SHP77 treated with DMSO at 0.1 percent for 48 hours (cell line): Measurements from ENCODE around the gene FAM209A.
"Not testable (repeated sequence)": the region's sequence is repeated elsewhere in the genome, so short reads cannot be mapped to it uniquely, and the experiment has no call there.

Experiments used
- DNase-seq: peaks from one replicate; lab custom pipeline; 2025; lab: John Stamatoyannopoulos, UW

The FAM209A gene

DNA sequence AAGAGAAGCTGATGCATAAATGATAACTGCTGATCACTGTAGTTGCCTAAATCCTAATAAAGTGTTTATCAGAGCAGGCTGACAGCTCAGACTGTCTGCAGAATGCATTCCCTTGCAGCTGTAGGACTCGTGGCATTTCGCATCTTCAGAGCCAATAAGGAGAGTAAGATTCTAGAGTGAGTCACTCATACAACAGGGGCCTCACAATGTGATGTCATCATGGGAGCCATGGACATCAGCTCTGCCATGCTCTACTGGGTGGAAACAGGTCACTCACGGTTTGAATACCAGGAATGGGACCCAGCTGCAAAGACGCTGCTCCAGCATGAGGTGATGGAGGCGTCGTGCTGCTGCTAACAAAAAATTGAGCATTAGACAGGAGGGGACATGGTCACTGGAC, 15.9 kb downstream of the FAM209A start:
- no peak for DNase-seq

DNA sequence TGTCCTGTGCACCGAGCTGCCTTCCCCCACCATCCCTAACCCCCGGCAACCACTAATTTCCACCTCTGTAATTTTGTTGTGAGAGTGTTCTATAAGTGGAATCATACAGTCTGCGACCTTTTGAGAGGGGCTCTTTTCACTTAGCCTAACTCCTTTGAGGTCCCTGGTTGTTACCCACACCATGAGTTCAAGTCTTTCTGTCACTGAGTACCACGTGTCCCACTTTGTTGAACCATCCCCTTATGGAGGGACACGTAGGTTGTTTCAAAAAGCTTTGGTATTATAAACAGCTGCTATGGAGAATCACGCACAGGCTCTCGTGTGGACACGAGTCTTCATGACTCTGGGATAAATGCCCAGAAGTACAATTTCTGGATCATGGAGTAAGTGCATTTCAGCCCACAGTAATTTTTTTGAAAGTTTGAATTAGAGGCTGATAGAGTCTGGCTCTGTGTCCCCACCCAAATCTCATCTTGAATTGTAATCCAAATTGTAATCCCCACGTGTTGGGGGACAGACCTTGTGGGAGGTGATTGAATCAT, 18.0 kb downstream of the FAM209A start:
- DNase-seq, result no peak

DNA sequence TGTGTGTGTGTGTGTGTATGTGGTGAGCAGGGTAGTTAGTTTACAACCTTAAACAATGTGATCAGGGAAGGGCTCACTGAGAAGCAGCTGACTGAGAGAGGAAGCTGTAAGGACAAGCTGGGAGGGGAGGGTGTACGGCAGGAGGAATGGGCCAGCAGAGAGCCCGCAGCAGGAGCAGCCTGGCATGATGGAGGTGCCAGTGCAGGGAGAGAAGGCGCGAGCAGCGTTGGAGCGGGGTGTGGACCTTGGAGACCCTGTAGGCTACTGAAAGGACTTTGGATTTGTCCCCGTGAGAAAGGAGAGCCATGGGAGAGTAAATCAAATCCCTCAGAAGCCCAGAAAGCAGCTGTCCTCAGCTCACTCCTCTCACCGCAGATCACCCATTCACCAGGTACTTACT, 27.0 kb downstream of the FAM209A start:
- DNase-seq, result no peak

DNA sequence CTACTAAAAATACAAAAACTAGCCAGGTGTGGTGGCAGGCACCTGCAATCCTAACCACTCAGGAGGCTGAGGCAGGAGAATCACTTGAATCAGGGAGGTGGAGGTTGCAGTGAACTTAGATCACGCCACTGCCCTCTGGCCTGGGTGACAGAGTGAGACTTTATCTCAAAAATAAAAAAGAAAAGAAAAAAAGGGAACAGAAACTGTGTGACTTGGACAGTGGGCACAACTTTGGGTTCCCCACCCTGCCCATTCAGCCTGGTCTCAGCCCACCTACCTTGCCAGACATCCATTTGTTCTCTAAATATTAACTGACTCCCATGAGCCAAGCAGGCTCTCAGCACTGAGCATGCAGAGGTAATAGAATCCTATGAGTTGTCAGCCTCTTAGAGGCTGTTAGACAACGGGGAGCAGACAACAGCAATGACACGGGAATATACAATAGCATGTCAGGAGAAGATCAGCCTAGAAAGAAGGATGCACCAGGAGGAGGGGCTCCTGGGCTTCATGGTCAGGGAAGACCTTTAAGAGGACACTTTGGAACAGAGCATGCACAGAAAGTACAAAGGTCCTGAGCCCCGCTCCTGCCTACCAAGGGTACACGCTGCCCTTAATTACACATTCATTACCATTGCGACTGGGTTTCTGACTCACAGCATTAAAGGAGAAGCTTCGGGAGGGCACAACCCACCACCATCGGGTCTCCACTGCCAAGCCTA, 28.5 kb downstream of the FAM209A start:
- no peak for DNase-seq

DNA sequence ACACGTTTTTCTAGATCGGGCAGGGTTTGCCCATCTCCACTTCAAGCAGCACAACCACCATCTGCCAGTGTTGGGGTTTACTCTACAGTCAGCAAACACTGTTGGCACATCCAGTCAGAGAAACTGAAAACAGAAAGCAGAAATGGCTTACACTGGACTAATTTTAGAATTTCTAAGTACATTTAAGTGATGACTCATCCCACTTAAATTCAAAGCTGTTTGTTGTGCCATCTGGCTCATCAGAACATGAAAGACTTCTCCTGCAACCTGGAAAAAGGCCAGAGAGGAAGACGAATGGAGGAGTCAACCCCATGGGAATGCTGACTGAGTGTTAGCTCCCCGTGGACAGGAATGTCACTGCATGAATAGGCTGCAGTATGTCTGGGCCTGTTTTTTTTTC, 30.3 kb downstream of the FAM209A start:
- peak; percentile 99 for DNase-seq

DNA sequence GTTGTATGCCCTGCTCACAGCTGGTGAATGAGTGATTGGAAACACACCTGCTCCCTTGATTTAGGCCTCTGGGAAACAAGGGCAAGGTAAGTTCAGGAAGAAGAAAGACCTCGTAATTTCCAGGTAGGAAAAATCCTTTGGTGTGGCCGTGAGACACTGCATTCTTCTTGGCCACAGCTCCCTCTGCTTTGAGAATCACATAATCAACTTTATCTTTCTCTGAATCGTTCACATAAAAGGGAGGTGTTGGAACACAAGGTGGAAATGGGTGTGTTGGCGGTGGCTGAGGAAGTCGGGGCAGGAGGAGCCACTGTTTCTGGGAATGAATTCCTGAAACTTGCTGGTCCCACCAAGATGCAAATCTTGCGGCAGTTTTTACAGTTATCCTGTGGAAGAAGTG, 34.4 kb downstream of the FAM209A start:
- no peak for DNase-seq

DNA sequence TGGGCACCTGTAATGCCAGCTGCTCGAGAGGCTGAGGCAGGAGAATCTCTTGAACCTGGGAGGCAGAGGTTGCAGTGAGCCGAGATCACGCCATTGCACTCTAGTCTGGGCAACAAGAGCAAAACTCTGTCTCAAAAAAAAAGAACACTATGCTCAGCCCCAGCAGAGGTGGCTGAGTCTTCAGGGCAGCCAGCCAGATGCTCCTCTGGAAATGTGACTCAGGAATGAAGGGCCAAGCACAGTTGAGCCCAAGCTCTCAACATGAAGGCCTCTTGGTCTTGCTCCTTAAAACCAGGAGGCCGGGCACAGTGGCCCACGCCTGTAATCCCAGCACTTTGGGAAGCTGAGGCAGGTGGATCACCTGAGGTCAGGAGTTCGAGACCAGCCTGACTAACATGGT, 40.0 kb downstream of the FAM209A start:
- DNase-seq, result not testable (repeated sequence)

DNA sequence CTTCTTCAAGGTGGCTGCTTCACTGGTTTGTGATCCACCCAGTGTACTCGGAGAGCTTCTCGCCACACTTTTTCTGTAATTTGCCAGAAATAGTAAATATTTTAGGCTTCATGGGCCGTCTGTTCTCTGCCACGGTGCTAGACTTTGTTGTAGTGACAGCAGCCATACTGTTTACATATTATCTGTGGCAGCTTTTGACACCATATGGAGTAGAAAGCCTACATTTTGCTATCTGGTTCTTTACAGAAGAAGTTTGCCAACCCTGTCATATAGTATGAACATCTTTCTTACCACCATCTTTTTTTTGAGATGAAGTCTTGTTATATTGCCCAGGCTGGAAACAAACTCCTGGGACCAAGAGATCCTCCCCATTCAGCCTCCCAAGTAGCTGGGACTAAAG, 41.0 kb downstream of the FAM209A start:
- DNase-seq, result no peak

DNA sequence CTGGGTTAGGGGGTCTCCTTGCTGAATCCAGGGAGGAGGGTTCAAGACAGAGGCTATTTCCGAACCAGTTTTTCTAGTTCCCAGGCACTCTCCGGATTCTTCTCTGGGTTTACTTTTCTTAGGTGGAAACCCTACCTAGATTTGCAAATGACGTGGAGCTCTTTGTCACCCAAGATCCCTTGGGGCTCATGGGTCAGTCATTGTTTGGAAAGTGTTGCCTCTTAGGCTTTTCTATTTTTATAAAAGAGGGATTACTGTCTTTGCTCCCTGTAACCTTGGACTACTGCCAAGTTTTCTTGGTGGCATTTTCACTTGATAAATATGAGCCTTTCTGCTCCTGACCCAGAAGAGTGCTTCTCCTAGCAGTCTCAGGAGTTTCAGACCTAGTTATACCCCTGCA, 42.1 kb downstream of the FAM209A start:
- DNase-seq, result peak; percentile 38

DNA sequence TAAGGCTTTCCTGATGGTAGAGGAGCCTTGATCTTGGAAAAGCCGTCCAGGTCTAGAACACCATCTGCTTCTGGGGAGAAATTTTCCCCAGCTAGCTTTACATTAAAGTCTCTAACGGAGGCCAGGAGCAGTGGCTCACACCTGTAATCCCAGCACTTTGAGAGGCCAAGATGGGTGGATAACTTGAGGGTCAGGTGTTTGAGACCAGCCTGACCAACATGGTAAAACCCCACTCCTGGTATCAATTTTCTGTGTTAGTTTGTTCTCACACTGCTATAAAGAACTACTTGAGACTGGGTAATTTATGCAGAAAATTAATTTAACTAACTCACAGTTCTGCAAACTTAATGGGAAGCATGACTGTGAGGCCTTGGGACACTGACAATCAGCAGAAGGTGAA, 46.3 kb downstream of the FAM209A start:
- no peak for DNase-seq

DNA sequence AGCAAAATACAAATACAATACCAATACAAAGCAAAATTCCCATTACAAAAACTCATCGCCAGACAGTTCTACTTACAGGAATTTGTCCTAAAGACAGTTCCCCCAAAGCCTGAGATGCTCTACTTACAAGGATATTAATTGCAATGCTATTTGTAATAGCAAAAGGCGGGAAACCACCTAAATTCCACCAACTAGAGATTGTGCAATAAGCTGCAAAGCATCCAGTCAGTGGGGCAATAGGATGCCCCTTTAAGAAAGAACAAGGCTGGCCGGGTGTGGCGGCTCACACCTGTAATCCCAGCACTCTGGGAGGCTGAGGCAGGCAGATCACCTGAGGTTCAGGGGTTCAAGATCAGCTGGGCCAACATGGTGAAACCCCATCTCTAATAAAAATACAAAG, 47.6 kb downstream of the FAM209A start:
- DNase-seq, result no peak

DNA sequence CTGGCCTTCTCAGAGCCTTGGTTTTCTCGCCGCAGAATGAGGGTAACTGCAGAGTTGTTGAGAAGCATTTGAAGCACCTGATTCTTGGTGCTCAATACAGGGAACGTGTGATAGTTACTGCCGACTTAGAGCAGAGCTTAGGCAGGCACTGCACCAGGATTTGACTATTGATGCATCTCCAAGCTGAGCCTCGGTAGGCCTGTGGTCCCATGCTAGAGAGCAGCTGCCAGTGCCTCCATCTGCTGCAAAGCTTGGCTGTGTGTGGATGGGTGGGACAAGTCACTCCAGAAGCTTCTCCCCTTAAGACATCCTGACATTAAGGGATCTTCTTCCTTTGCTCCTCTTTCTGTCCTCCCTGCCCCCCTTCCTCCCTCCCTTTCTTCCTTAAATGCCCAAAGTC, 49.4 kb downstream of the FAM209A start:
- no peak for DNase-seq

DNA sequence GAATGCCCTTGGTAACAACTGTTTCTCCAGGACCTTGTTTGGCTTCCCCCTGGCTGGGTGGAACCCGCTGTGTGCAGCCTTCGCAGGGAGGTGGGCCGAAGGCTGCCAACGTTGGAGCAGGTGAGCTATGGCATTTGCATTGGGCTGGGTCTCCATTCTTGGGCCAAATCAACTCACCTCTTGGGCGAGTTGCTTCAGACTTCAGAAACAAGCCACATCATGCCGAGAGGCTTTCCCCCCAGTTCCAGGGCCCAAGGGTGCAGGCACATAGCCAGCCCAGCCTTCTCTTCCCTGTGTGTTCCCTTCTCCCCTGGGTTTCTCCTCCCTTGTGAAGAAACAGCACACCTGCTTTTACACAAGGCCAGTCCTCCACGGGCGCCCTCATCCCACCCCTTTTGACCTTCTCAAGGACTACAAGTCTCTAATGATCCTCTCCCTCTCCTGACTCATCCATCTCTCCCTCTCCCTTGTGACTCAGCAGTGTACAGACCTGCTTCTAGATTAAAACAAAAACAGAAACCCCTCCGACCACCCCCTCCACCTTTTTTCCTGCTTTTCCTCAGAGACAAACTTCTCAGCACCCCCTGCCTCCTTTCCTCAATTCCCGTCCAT, 50.1 kb downstream of the FAM209A start:
- no peak for DNase-seq

DNA sequence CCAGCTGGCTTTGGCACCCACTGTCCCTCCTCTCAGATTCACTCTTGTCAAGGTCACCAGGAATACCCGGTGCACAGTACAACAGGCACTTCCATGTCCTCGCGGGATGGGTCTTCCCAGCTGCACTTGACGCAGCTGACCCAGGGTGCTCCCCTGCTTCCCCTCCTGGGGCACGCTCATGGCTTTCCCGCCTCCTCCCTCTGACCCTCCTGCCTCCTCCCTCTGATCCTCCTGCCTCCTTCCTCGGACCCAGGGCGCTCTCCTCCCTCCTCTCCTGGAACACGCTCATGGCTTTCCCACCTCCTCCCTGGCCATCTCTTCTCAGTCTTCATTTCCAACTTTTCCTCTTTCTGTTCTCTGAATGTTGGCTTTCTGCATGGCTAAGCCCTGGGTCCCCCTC, 50.6 kb downstream of the FAM209A start:
- no peak for DNase-seq
